K562 (cell line): ENCODE data around the gene FAM171A1. TPM values are rescaled to one million over a fixed set of nuclear protein-coding genes. Genes with fewer than 3 reads are reported as not detected.

Experiments
- ATAC-seq: fragments of 200-7000 bp; cut with Tn5 transposase; 3 replicates; pipeline ENCODE4 v1.9.1; 2020; ENCODE audit warnings: moderate library complexity
- BruUV-seq: library from RNA; stranded (reverse); fragments of 400-500 nt; replicated peaks from 2 replicates; lab custom pipeline; 2021; lab: Mats Ljungman, UMichigan
- CTCF ChIA-PET: fragments of 300-600 bp; formaldehyde crosslinking; extraction: SDS; loops from one replicate; lab custom pipeline; 2021; ENCODE audit warnings: low intra/inter-chr PET ratio; lab: Yijun Ruan, JAX
- POLR2A ChIA-PET: fragments of 300-600, 350-650 bp; sonication (Branson Sonifier 250); formaldehyde crosslinking; extraction: SDS; loops from one replicate; lab custom pipeline; 2021; ENCODE audit warnings: antibody characterized with exemption, inconsistent platforms; lab: Yijun Ruan, JAX
- DNase-seq, 4 experiments: peaks; one replicate each; pipeline versions ENCODE4 v3.0.0 to v3.0.0-alpha.2; 2011 to 2018; ENCODE audit warnings: low spot score in 3 of 4, mixed read lengths in 3 of 4; ENCODE audit errors: extremely low read depth in 1 of 4
- FAIRE-seq: peaks from 2 replicates; lab custom pipeline; 2011; peaks lifted over from hg19 to GRCh38; lab: Jason Lieb, UNC
- H2AFZ ChIP-seq: 2 replicates; pipeline ENCODE4 v1.6.0; 2011; ENCODE audit warnings: low read depth, low read length, control low read depth, inconsistent platforms
- H3K27ac ChIP-seq: fragments of 200-600 bp; 3 replicates; pipeline ENCODE4 v1.8.0; 2011; ENCODE audit warnings: low read depth, mild to moderate bottlenecking, control low read depth, inconsistent platforms, low read length, moderate library complexity, mixed read lengths; ENCODE audit errors: extremely low read depth
- H3K27me3 ChIP-seq, 2 experiments: fragments of 300-600 bp in 1 of 2; 2 replicates in 1 of 2; 3 replicates in 1 of 2; pipeline versions ENCODE4 v1.6.0 to v1.8.0; 2011; ENCODE audit warnings: inconsistent platforms in 2 of 2, low read length in 2 of 2, mild to moderate bottlenecking in 1 of 2, mixed read lengths in 1 of 2, moderate library complexity in 1 of 2; ENCODE audit not compliant: control insufficient read depth in 2 of 2, insufficient read depth in 2 of 2
- H3K36me3 ChIP-seq: fragments of 300-600 bp; 3 replicates; pipeline ENCODE4 v1.8.0; 2011; ENCODE audit warnings: mild to moderate bottlenecking, low read length, inconsistent platforms; ENCODE audit not compliant: control insufficient read depth, insufficient read depth
- H3K4me1 ChIP-seq, 2 experiments: fragments of 200-600 bp in 1 of 2; replicated peaks in 1 of 2; 2 replicates in 1 of 2; 3 replicates in 1 of 2; pipeline versions ENCODE4 v1.5.1 to v1.8.0; 2011; ENCODE audit warnings: inconsistent platforms in 2 of 2, low read length in 2 of 2, mild to moderate bottlenecking in 1 of 2, mixed read lengths in 1 of 2, moderate library complexity in 1 of 2; ENCODE audit not compliant: control insufficient read depth in 2 of 2, insufficient read depth in 2 of 2
- H3K4me2 ChIP-seq: 2 replicates; pipeline ENCODE4 v1.6.1; 2011; ENCODE audit warnings: low read length, control low read depth, inconsistent platforms, mixed read lengths; ENCODE audit not compliant: insufficient read depth
- H3K4me3 ChIP-seq: fragments of 200-600 bp; sonication (generic), shearing (Covaris generic); 2 replicates; pipeline ENCODE4 v1.5.1; 2016; ENCODE audit warnings: control low read depth, inconsistent platforms
- H3K79me2 ChIP-seq: fragments of 200-600 bp; 3 replicates; pipeline ENCODE4 v1.8.0; 2011; ENCODE audit warnings: low read length, inconsistent platforms; ENCODE audit not compliant: control insufficient read depth, insufficient read depth
- H3K9ac ChIP-seq, 2 experiments: 2 replicates each; pipeline versions ENCODE4 v1.6.0 to v1.6.1; 2011; ENCODE audit warnings: low read depth in 2 of 2, low read length in 2 of 2, control low read depth in 1 of 2, inconsistent platforms in 1 of 2, mild to moderate bottlenecking in 1 of 2, mixed read lengths in 1 of 2; ENCODE audit not compliant: insufficient read depth in 1 of 2
- H3K9me1 ChIP-seq: one replicate; pipeline ENCODE4 v1.6.0; 2011; ENCODE audit warnings: inconsistent platforms, mild to moderate bottlenecking, low read length, moderate library complexity; ENCODE audit not compliant: control insufficient read depth, insufficient read depth
- H3K9me3 ChIP-seq: replicated peaks from 2 replicates; pipeline ENCODE4 v1.5.1; 2011; ENCODE audit warnings: low read depth, low read length, inconsistent platforms; ENCODE audit not compliant: control insufficient read depth, insufficient read depth
- H4K20me1 ChIP-seq: replicated peaks from 2 replicates; pipeline ENCODE4 v1.6.1; 2011; ENCODE audit warnings: low read length, inconsistent platforms, mixed read lengths; ENCODE audit not compliant: control insufficient read depth, insufficient read depth
- ATF4 ChIP-seq: fragments of 450-650 bp; formaldehyde crosslinking; IDR thresholded peaks from 2 replicates; pipeline ENCODE4 v1.4.0; 2022; ENCODE audit warnings: mild to moderate bottlenecking, moderate library complexity
- HBP1 ChIP-seq: fragments of 450-650 bp; formaldehyde crosslinking; IDR thresholded peaks from 2 replicates; pipeline ENCODE4 v1.4.0; 2022; ENCODE audit warnings: missing genetic modification characterization
- KLF6 ChIP-seq: fragments of 250-450 bp; sonication (Bioruptor Pico); IDR thresholded peaks from 2 replicates; pipeline ENCODE4 v1.4.0; 2020; ENCODE audit warnings: mild to moderate bottlenecking, moderate library complexity, borderline replicate concordance
- PKNOX1 ChIP-seq: fragments of 450-650 bp; IDR thresholded peaks from 2 replicates; pipeline ENCODE4 v1.6.1; 2016
- ZBTB17 ChIP-seq: fragments of 450-650 bp; formaldehyde crosslinking; IDR thresholded peaks from 2 replicates; pipeline ENCODE4 v1.4.0; 2020; ENCODE audit warnings: mild to moderate bottlenecking
- ZFX ChIP-seq: sonication (generic); formaldehyde crosslinking; IDR thresholded peaks from 2 replicates; pipeline ENCODE4 v1.8.0; 2022; ENCODE audit warnings: mild to moderate bottlenecking, missing genetic modification reagents, moderate library complexity
- ZNF165 ChIP-seq: fragments of 250-450 bp; sonication (Bioruptor Pico); IDR thresholded peaks from 2 replicates; pipeline ENCODE4 v1.4.0; 2020; ENCODE audit warnings: borderline replicate concordance
- ZNF589 ChIP-seq: fragments of 200-800 bp; sonication (Bioruptor generic); IDR thresholded peaks from 2 replicates; pipeline ENCODE4 v1.6.1; 2016; ENCODE audit warnings: low read depth, missing genetic modification characterization, missing compliant biosample characterization
- WGBS: fragments of 100-300 bp; shearing (Covaris generic); methylation state at CpG from one replicate; pipeline ENCODE4 v1.1.6; 2016; ENCODE audit warnings: low coverage, mixed read lengths; ENCODE audit not compliant: insufficient coverage; ENCODE audit errors: missing lambda C conversion rate; 5-methylcytosine and 5-hydroxymethylcytosine counted together
- in situ Hi-C: fragments of 300-500 bp; cut with MboI; formaldehyde crosslinking; loops from 4 replicates; pipeline ENCODE4 v1.15.0; 2018; ENCODE audit warnings: inconsistent platforms, mixed read lengths
- intact Hi-C: fragments of 100-400 bp; cut with micrococcal nuclease; formaldehyde crosslinking; loops from 2 replicates; pipeline ENCODE4 v1.14.2; 2022
- polyA plus RNA-seq, 8 experiments: library from polyadenylated mRNA; depleted of rRNA in 4 of 8; stranded (reverse) in 5 of 8; unstranded in 3 of 8; fragments of >200 nt; fragmentation: Nextera tagmentation in 2 of 8; fragmentation: Illumina TruSeq in 1 of 8; extraction: Ambion mirVana in 2 of 8; extraction: Trizol in 1 of 8; gene quantifications; 2 replicates each; pipeline versions ENCODE4 v1.2.1 to v1.2.3, GENCODE V29; 2011 to 2014; ENCODE audit warnings: inconsistent platforms in 1 of 8, missing spikeins in 1 of 8
- total RNA-seq, 7 experiments: library from RNA; depleted of rRNA in 6 of 7; stranded (reverse); fragments of >200 nt in 6 of 7; fragmentation: Illumina TruSeq in 2 of 7; extraction: Trizol in 2 of 7; gene quantifications; 2 replicates each; pipeline versions ENCODE4 v1.2.1 to v1.2.3, GENCODE V29; 2011 to 2021; ENCODE audit warnings: low replicate concordance in 1 of 7

The FAM171A1 gene
- total and polyA plus RNA-seq, 9 of the 15 experiments (the other 6 are each of a cell fraction or from before 2014, with no cell fraction given), result 0.51 to 8.2 (median 4.8) TPM

GRCh38 chr10:15314482-15315045 lies 56.5 kb downstream of the FAM171A1 start:
- Histone ChIP-seq H3K4me1 (peaks cover 6 to 23% of the 10 kb centered on the region in 2 experiments), H3K4me3 (no peak overlapping the region), H3K27me3 (no peaks in the 10 kb centered on the region), H3K9ac (peak overlapping the region in 1 of 2 experiments; percentile 60; a peak in 2 of 4 replicates), H3K9me3 (no peaks in the 10 kb centered on the region; the same call in 1 of the 2 replicates), H3K36me3 (no peaks in the 10 kb centered on the region), H3K79me2 (no peaks in the 10 kb centered on the region), H3K27ac (peak overlapping the region; percentile 74), H4K20me1 (no peaks in the 10 kb centered on the region), H2AFZ (peak overlapping the region; percentile 93), H3K9me1 (no peaks in the 10 kb centered on the region), H3K4me2 (no peak overlapping the region; the same call in 1 of the 2 replicates)
- intact Hi-C loops (loop anchor here (5.0 kb wide), 1 partner anchor 53 kb away; no protein-coding TSS in a partner anchor), in situ Hi-C loops (no loop called here)
- ChIA-PET POLR2A (no interaction called here), CTCF (no interaction called here)
- TF ChIP-seq ZNF165 (0 out of 2 replicates have a peak, but pooled peaks have one; percentile 75), ATF4 (CRISPR knock-in tag) (0 out of 2 replicates have a peak, but pooled peaks have one; percentile 9), ZNF589 (peak; percentile 0; the same call in 1 of the 2 replicates), PKNOX1 (no peak), HBP1 (CRISPR knock-in tag) (no peak), KLF6 (CRISPR knock-in tag) (peak; percentile 6; the same call in 1 of the 2 replicates), ZBTB17 (CRISPR knock-in tag) (peak; percentile 27; the same call in 1 of the 2 replicates), ZFX (CRISPR knock-in tag) (peak; percentile 22; the same call in 1 of the 2 replicates)
- DNase-seq, result no peak
- no TSS peak for BruUV-seq
- WGBS, result 90% methylated on average over 17 of the region's 17 CpGs
- FAIRE-seq, result no peak
- no peak for ATAC-seq
